Gastrocnemius medialis (tissue), 4 donors: ENCODE results near the gene MSH3. TPM values are rescaled to one million over a fixed set of nuclear protein-coding genes. Genes with fewer than 3 reads are reported as not detected.

Experiments used
- ATAC-seq, 2 donors: fragments of 150-250 bp; one replicate each; pipeline ENCODE4 v1.9.1; 2016
- DNase-seq, 2 donors: peaks; one replicate each; pipeline ENCODE4 v3.0.0-alpha.2; 2019
- H3K27ac ChIP-seq, 4 donors: fragments of 200-600 bp; sonication (generic); 1 replicate in 1 of 4; 2 replicates in 3 of 4; pipeline ENCODE4 v1.5.1; 2016 to 2018; ENCODE audit warnings: mild to moderate bottlenecking in 2 of 4, moderate library complexity in 1 of 4
- H3K27me3 ChIP-seq, 3 donors: fragments of 200-600 bp; sonication (generic) in 2 of 3; 1 replicate in 1 of 3; 2 replicates in 2 of 3; pipeline versions ENCODE4 v1.5.1 to v1.6.0; 2016 to 2019; ENCODE audit warnings: mild to moderate bottlenecking in 1 of 3, moderate library complexity in 1 of 3
- H3K36me3 ChIP-seq, 2 donors: fragments of 200-600 bp; sonication (generic) in 1 of 2; one replicate each; pipeline ENCODE4 v1.5.1; 2017 to 2018
- H3K4me1 ChIP-seq, 2 donors: fragments of 200-600 bp; sonication (generic) in 1 of 2; one replicate each; pipeline ENCODE4 v1.5.1; 2016 to 2017; ENCODE audit warnings: mild to moderate bottlenecking in 2 of 2
- H3K4me3 ChIP-seq, 4 donors: fragments of 200-600 bp; sonication (generic) in 3 of 4; 1 replicate in 1 of 4; 2 replicates in 3 of 4; pipeline ENCODE4 v1.5.1; 2016 to 2019; ENCODE audit warnings: mild to moderate bottlenecking in 2 of 4
- H3K9me3 ChIP-seq, 3 donors: fragments of 200-600 bp; sonication (generic) in 2 of 3; 1 replicate in 1 of 3; 2 replicates in 2 of 3; pipeline ENCODE4 v1.5.1; 2016 to 2019
- CTCF ChIP-seq, 5 experiments: fragments of 450-650 bp in 3 of 5; fragments of 200-600 bp in 2 of 5; sonication (generic) in 2 of 5; IDR thresholded peaks in 4 of 5; conservative IDR thresholded peaks in 1 of 5; 1 replicate in 4 of 5; 2 replicates in 1 of 5; pipeline ENCODE4 v1.5.1; 2016 to 2019; ENCODE audit warnings: antibody characterized with exemption in 5 of 5, mild to moderate bottlenecking in 3 of 5, moderate library complexity in 3 of 5
- POLR2A ChIP-seq, 2 donors: fragments of 450-650 bp; IDR thresholded peaks; one replicate each; pipeline ENCODE4 v1.6.1; 2017; ENCODE audit warnings: antibody characterized with exemption in 2 of 2, mild to moderate bottlenecking in 2 of 2, moderate library complexity in 2 of 2
- in situ Hi-C, 4 donors: fragments of 200-750 bp; cut with MboI; loops; one replicate each; pipeline versions ENCODE4 v1.15.0 to v1.8.0; 2017; ENCODE audit warnings: low sequenced_read_pairs in 4 of 4
- intact Hi-C: fragments of 100-400 bp; cut with DNase I; formaldehyde crosslinking; loops from one replicate; pipeline ENCODE4 v1.15.1; 2023; ENCODE audit warnings: low total_unique reads
- total RNA-seq, 4 donors: library from RNA; depleted of rRNA; stranded (reverse); fragments of >200 nt; gene quantifications; one replicate each; pipeline versions ENCODE4 v1.1.0 to v1.2.3, GENCODE V29; 2016

Gene MSH3
- total RNA-seq, 4 donors from 2014 or later, result 5.8 to 10.4 (median 7.2) TPM

- Histone ChIP-seq H3K27ac (no peak overlapping the region), H3K4me3 (no peak overlapping the region), H3K9me3 (no peaks in the 10 kb centered on the region), H3K27me3 (no peaks in the 10 kb centered on the region), H3K36me3 (peaks cover 0 to 48% of the 10 kb centered on the region in 2 donors), H3K4me1 (no peaks in the 10 kb centered on the region)
- ATAC-seq, result no peak
- TF ChIP-seq POLR2A (IDR thresholded peaks at IDR 0.05), result no peak
- TF ChIP-seq CTCF (IDR thresholded peaks at IDR 0.05 in 4 of 5, conservative IDR thresholded peaks at IDR 0.05 in 1 of 5), result no peak
- in situ Hi-C loops (no loop called here), intact Hi-C loops (no loop called here)
- no peak for DNase-seq
Observed at GRCh38 chr5:80644900-80645299, 9.6 kb upstream of the MSH3 start.

- peaks cover 0 to 34% of the 10 kb centered on the region in 2 donors for H3K36me3 ChIP-seq
- TF ChIP-seq POLR2A (IDR thresholded peaks at IDR 0.05), result no peak
- no peak for TF ChIP-seq CTCF (IDR thresholded peaks at IDR 0.05 in 4 of 5, conservative IDR thresholded peaks at IDR 0.05 in 1 of 5)
Observed at GRCh38 chr5:80646926-80647325, 7.5 kb upstream of the MSH3 start.

GRCh38 chr5:80653502-80653901 lies 950 bp upstream of the MSH3 start:
- H3K27me3 ChIP-seq, result no peaks in the 10 kb centered on the region
- peaks cover 0 to 28% of the 10 kb centered on the region in 2 donors for H3K36me3 ChIP-seq
- H3K4me1 ChIP-seq, result peaks cover 16 to 19% of the 10 kb centered on the region in 2 donors
- no peak overlapping the region for H3K27ac ChIP-seq
- no peak for ATAC-seq
- H3K9me3 ChIP-seq, result no peaks in the 10 kb centered on the region
- DNase-seq, result no peak
- in situ Hi-C loops (loop anchor here in 2 of 4 donors (25.0 kb wide), 2 partner anchors 166 to 566 kb away; partner anchors contain the start of gene FAM151B (in 1 of the 2)), intact Hi-C loops (no loop called here)
- peak overlapping the region in 2 of 4 donors; percentile 84 to 85 for H3K4me3 ChIP-seq
- no peak for TF ChIP-seq CTCF (IDR thresholded peaks at IDR 0.05 in 4 of 5, conservative IDR thresholded peaks at IDR 0.05 in 1 of 5)
- no peak for TF ChIP-seq POLR2A (IDR thresholded peaks at IDR 0.05)

More at GRCh38 chr5:80646926-80647325, 7.5 kb upstream of the MSH3 start:
- no peaks in the 10 kb centered on the region for H3K27me3 ChIP-seq
- DNase-seq (no peak), ATAC-seq (no peak)
- intact Hi-C loops, result no loop called here
- H3K9me3 ChIP-seq, result no peaks in the 10 kb centered on the region
- in situ Hi-C loops, result no loop called here
- H3K4me3 ChIP-seq, result no peak overlapping the region
- H3K27ac ChIP-seq, result no peak overlapping the region
- no peaks in the 10 kb centered on the region for H3K4me1 ChIP-seq

- no peak for TF ChIP-seq CTCF (IDR thresholded peaks at IDR 0.05 in 4 of 5, conservative IDR thresholded peaks at IDR 0.05 in 1 of 5)
- TF ChIP-seq POLR2A (IDR thresholded peaks at IDR 0.05), result no peak
- no peak for DNase-seq
- no peak for ATAC-seq
- peak overlapping the region in 1 of 4 donors; percentile 92 for H3K27ac ChIP-seq
- intact Hi-C loops (loop anchor here (2.0 kb wide), 1 partner anchor 247 kb away; no protein-coding TSS in a partner anchor), in situ Hi-C loops (loop anchor here in 2 of 4 donors (25.0 kb wide), 2 partner anchors 167 to 567 kb away; partner anchors contain the start of gene FAM151B (in 1 of the 2))
- H3K4me1 ChIP-seq, result peaks cover 16 to 19% of the 10 kb centered on the region in 2 donors
- no peaks in the 10 kb centered on the region for H3K27me3 ChIP-seq
- H3K9me3 ChIP-seq, result no peaks in the 10 kb centered on the region
- H3K36me3 ChIP-seq, result peaks cover 0 to 28% of the 10 kb centered on the region in 2 donors
- H3K4me3 ChIP-seq, result peak overlapping the region; percentile 62 to 95 (median 84)
Observed at GRCh38 chr5:80654054-80654390, 430 bp upstream of the MSH3 start.
